Liver (tissue), 9 donors: ENCODE data around the gene ADIG. TPM values are rescaled to one million over a fixed set of nuclear protein-coding genes. Genes with fewer than 3 reads are reported as not detected.

Source experiments
- DNase-seq: peaks from one replicate; pipeline ENCODE4 v3.0.0-alpha.2; 2017; ENCODE audit warnings: low spot score
- H3K27ac ChIP-seq, 2 donors: one replicate each; pipeline ENCODE4 v1.7.0; 2013; ENCODE audit warnings: inconsistent platforms in 2 of 2, low read length in 2 of 2, control low read depth in 1 of 2, low read depth in 1 of 2, mild to moderate bottlenecking in 1 of 2
- H3K27me3 ChIP-seq, 4 donors: one replicate each; pipeline versions ENCODE4 v1.6.1 to v1.7.0; 2013; ENCODE audit warnings: low read length in 3 of 4, inconsistent platforms in 1 of 4, mild to moderate bottlenecking in 1 of 4, moderate library complexity in 1 of 4; ENCODE audit not compliant: control insufficient read depth in 4 of 4, insufficient read depth in 4 of 4
- H3K36me3 ChIP-seq, 4 donors: one replicate each; pipeline versions ENCODE4 v1.6.1 to v1.7.0; 2013; ENCODE audit warnings: low read length in 3 of 4, mild to moderate bottlenecking in 3 of 4, low read depth in 1 of 4, moderate library complexity in 1 of 4; ENCODE audit not compliant: control insufficient read depth in 4 of 4, insufficient read depth in 3 of 4
- H3K4me1 ChIP-seq, 4 donors: one replicate each; pipeline versions ENCODE4 v1.6.1 to v1.7.0; 2013; ENCODE audit warnings: low read length in 3 of 4, mild to moderate bottlenecking in 3 of 4, moderate library complexity in 1 of 4; ENCODE audit not compliant: control insufficient read depth in 4 of 4, insufficient read depth in 4 of 4
- H3K4me3 ChIP-seq, 3 donors: one replicate each; pipeline versions ENCODE4 v1.6.1 to v1.7.0; 2013; ENCODE audit warnings: low read length in 3 of 3, control low read depth in 1 of 3, low read depth in 1 of 3, mild to moderate bottlenecking in 1 of 3
- H3K9ac ChIP-seq, 2 donors: one replicate each; pipeline ENCODE4 v1.7.0; 2013; ENCODE audit warnings: low read length in 2 of 2, mild to moderate bottlenecking in 2 of 2, moderate library complexity in 2 of 2, control low read depth in 1 of 2, low read depth in 1 of 2
- H3K9me3 ChIP-seq, 4 donors: one replicate each; pipeline versions ENCODE4 v1.6.1 to v1.7.0; 2013; ENCODE audit warnings: low read length in 3 of 4; ENCODE audit not compliant: control insufficient read depth in 4 of 4
- EGR1 ChIP-seq, 2 donors: IDR thresholded peaks; 2 replicates each; pipeline ENCODE4 v1.6.1; 2016 to 2018; ENCODE audit warnings: antibody characterized with exemption in 2 of 2, low read depth in 2 of 2
- FOXA1 ChIP-seq: IDR thresholded peaks from 2 replicates; pipeline ENCODE4 v1.6.1; 2016; ENCODE audit warnings: antibody characterized with exemption
- FOXA2 ChIP-seq: IDR thresholded peaks from 2 replicates; pipeline ENCODE4 v1.6.1; 2016; ENCODE audit warnings: antibody characterized with exemption
- GABPA ChIP-seq, 2 donors: IDR thresholded peaks in 1 of 2; conservative IDR thresholded peaks in 1 of 2; 2 replicates each; pipeline ENCODE4 v1.6.1; 2016; ENCODE audit warnings: antibody characterized with exemption in 2 of 2, mild to moderate bottlenecking in 1 of 2, moderate library complexity in 1 of 2
- HNF4A ChIP-seq, 2 donors: conservative IDR thresholded peaks; 2 replicates each; pipeline ENCODE4 v1.6.1; 2016; ENCODE audit warnings: antibody characterized with exemption in 2 of 2, mild to moderate bottlenecking in 2 of 2
- HNF4G ChIP-seq: IDR thresholded peaks from 2 replicates; pipeline ENCODE4 v1.6.1; 2016; ENCODE audit warnings: antibody characterized with exemption
- JUND ChIP-seq, 2 donors: IDR thresholded peaks; 2 replicates each; pipeline ENCODE4 v1.6.1; 2016; ENCODE audit warnings: antibody characterized with exemption in 2 of 2
- NR2F2 ChIP-seq: IDR thresholded peaks from 2 replicates; pipeline ENCODE4 v1.6.1; 2016; ENCODE audit warnings: antibody characterized with exemption
- RAD21 ChIP-seq, 2 donors: IDR thresholded peaks; 2 replicates each; pipeline ENCODE4 v1.6.1; 2016; ENCODE audit warnings: antibody characterized with exemption in 2 of 2, mild to moderate bottlenecking in 2 of 2
- RXRA ChIP-seq, 2 donors: IDR thresholded peaks; 2 replicates each; pipeline ENCODE4 v1.6.1; 2017 to 2018; ENCODE audit warnings: antibody characterized with exemption in 2 of 2, mild to moderate bottlenecking in 1 of 2
- SP1 ChIP-seq: IDR thresholded peaks from 2 replicates; pipeline ENCODE4 v1.6.1; 2018; ENCODE audit warnings: antibody characterized with exemption, mild to moderate bottlenecking
- TAF1 ChIP-seq: conservative IDR thresholded peaks from 2 replicates; pipeline ENCODE4 v1.6.1; 2016; ENCODE audit warnings: antibody characterized with exemption, mild to moderate bottlenecking
- YY1 ChIP-seq: IDR thresholded peaks from 2 replicates; pipeline ENCODE4 v1.6.1; 2016; ENCODE audit warnings: antibody characterized with exemption, mild to moderate bottlenecking
- WGBS: extraction: QIAGEN DNeasy Blood & Tissue Kit; methylation state at CpG from one replicate; pipeline ENCODE4 v1.1.7; 2013; 5-methylcytosine and 5-hydroxymethylcytosine counted together
- polyA plus RNA-seq, 2 donors: library from polyadenylated mRNA; stranded (reverse) in 1 of 2; unstranded in 1 of 2; fragments of 200-250 nt in 1 of 2; fragments of >200 nt in 1 of 2; fragmentation: Nextera tagmentation in 1 of 2; extraction: Ambion mirVana in 1 of 2; gene quantifications; one replicate each; pipeline versions ENCODE4 v1.2.1 to v1.2.3, GENCODE V29; 2013 to 2015
- total RNA-seq, 2 donors: library from RNA; depleted of rRNA; stranded (reverse); fragments of >200 nt; gene quantifications; one replicate each; pipeline ENCODE4 v1.2.3, GENCODE V29; 2014
- TF ChIP-seq, protein P1 (sequence below): IDR thresholded peaks from 2 replicates; pipeline ENCODE4 v1.6.1; 2016; ENCODE audit warnings: antibody characterized with exemption
- TF ChIP-seq, protein P2 (sequence below): IDR thresholded peaks from 2 replicates; pipeline ENCODE4 v1.6.1; 2016; ENCODE audit warnings: antibody characterized with exemption
- TF ChIP-seq, protein P3 (sequence below): fragments of 150-350 bp; IDR thresholded peaks from 2 replicates; pipeline ENCODE4 v1.5.1; 2017; ENCODE audit warnings: improper control_type of control experiment, low read depth, low read length; ENCODE audit not compliant: missing input control
- TF ChIP-seq, protein P4 (sequence below): IDR thresholded peaks from 2 replicates; pipeline ENCODE4 v1.6.1; 2016; ENCODE audit warnings: antibody characterized with exemption, mild to moderate bottlenecking
- donor health status: healthy.
- donor health status: healthy.
- donor health status: healthy.
- donor health status: healthy.
- donor health status: healthy.

ADIG gene
- total and polyA plus RNA-seq, 4 donors = not detected

DNA sequence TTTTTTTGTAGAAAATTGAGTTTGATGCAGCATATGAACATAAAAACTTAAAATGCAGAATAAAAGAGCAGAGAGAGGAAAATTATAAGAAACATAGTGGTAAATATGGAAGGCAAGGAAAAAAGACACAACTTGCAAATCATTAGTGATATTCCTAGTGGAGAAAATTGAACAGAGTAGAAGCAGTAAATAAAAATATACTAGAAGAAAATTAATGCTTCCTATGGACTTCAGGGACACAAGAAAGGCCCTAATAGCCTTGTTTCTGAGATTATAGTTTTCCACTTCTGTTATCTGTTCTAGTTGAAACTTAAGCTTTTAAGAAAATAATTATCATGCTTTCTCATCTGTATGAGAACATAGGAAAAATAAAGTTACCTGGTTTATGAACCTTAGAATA, 25.6 kb upstream of the ADIG start:
- DNase-seq = no peak
- TF ChIP-seq HNF4A (conservative IDR thresholded peaks at IDR 0.05) = no peak
- TF ChIP-seq, protein P1, sequence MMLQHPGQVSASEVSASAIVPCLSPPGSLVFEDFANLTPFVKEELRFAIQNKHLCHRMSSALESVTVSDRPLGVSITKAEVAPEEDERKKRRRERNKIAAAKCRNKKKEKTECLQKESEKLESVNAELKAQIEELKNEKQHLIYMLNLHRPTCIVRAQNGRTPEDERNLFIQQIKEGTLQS = no peak
- no peak for TF ChIP-seq RAD21 (IDR thresholded peaks at IDR 0.05)
- no peak for TF ChIP-seq HNF4G
- no peak for TF ChIP-seq FOXA1
- no peak for TF ChIP-seq TAF1
- TF ChIP-seq NR2F2 = no peak
- no peak for TF ChIP-seq EGR1 (IDR thresholded peaks at IDR 0.05; ENCODE audit: low read depth in 2 of 2)
- H3K9me3 ChIP-seq = no peaks in the 10 kb centered on the region
- H3K9ac ChIP-seq = no peak overlapping the region
- H3K4me1 ChIP-seq = no peaks in the 10 kb centered on the region
- H3K36me3 ChIP-seq = peaks cover 14 to 74% (median 58%) of the 10 kb centered on the region in 4 donors
- H3K27ac ChIP-seq = no peak overlapping the region
- no peaks in the 10 kb centered on the region for H3K27me3 ChIP-seq
- no peak overlapping the region for H3K4me3 ChIP-seq

DNA sequence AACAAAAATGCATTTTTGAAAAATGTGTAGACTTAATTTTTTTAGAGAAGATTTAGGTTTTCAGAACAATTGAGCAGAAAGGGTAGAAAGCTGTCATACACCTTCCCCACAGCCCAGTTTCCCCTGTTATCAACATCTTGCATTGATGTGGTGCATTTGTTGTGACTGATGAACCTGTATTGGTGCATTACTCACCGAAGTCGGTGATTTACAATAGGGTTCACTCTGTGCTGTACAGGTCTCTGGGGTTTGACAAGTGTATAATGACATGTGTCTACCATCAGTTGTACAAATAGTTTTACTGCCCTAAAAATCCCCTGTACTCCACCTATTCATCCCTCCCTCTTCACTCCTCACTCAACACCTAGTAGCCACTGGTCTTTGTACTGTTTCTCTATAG, 23.8 kb upstream of the ADIG start:
- TF ChIP-seq, protein P2, sequence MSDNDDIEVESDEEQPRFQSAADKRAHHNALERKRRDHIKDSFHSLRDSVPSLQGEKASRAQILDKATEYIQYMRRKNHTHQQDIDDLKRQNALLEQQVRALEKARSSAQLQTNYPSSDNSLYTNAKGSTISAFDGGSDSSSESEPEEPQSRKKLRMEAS = no peak
- TF ChIP-seq HNF4G (no peak), FOXA2 (no peak), RAD21 (IDR thresholded peaks at IDR 0.05) (no peak), HNF4A (conservative IDR thresholded peaks at IDR 0.05) (no peak), JUND (IDR thresholded peaks at IDR 0.05) (no peak), NR2F2 (no peak), FOXA1 (no peak), GABPA (IDR thresholded peaks at IDR 0.05 in 1 of 2, conservative IDR thresholded peaks at IDR 0.05 in 1 of 2) (no peak), YY1 (no peak), SP1 (no peak), RXRA (IDR thresholded peaks at IDR 0.05) (no peak), TAF1 (no peak)
- TF ChIP-seq, protein P3, sequence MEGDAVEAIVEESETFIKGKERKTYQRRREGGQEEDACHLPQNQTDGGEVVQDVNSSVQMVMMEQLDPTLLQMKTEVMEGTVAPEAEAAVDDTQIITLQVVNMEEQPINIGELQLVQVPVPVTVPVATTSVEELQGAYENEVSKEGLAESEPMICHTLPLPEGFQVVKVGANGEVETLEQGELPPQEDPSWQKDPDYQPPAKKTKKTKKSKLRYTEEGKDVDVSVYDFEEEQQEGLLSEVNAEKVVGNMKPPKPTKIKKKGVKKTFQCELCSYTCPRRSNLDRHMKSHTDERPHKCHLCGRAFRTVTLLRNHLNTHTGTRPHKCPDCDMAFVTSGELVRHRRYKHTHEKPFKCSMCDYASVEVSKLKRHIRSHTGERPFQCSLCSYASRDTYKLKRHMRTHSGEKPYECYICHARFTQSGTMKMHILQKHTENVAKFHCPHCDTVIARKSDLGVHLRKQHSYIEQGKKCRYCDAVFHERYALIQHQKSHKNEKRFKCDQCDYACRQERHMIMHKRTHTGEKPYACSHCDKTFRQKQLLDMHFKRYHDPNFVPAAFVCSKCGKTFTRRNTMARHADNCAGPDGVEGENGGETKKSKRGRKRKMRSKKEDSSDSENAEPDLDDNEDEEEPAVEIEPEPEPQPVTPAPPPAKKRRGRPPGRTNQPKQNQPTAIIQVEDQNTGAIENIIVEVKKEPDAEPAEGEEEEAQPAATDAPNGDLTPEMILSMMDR = no peak
- TF ChIP-seq, protein P1 = no peak
- TF ChIP-seq, protein P4, sequence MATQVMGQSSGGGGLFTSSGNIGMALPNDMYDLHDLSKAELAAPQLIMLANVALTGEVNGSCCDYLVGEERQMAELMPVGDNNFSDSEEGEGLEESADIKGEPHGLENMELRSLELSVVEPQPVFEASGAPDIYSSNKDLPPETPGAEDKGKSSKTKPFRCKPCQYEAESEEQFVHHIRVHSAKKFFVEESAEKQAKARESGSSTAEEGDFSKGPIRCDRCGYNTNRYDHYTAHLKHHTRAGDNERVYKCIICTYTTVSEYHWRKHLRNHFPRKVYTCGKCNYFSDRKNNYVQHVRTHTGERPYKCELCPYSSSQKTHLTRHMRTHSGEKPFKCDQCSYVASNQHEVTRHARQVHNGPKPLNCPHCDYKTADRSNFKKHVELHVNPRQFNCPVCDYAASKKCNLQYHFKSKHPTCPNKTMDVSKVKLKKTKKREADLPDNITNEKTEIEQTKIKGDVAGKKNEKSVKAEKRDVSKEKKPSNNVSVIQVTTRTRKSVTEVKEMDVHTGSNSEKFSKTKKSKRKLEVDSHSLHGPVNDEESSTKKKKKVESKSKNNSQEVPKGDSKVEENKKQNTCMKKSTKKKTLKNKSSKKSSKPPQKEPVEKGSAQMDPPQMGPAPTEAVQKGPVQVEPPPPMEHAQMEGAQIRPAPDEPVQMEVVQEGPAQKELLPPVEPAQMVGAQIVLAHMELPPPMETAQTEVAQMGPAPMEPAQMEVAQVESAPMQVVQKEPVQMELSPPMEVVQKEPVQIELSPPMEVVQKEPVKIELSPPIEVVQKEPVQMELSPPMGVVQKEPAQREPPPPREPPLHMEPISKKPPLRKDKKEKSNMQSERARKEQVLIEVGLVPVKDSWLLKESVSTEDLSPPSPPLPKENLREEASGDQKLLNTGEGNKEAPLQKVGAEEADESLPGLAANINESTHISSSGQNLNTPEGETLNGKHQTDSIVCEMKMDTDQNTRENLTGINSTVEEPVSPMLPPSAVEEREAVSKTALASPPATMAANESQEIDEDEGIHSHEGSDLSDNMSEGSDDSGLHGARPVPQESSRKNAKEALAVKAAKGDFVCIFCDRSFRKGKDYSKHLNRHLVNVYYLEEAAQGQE = no peak
- DNase-seq = no peak
- Histone ChIP-seq H3K4me3 (no peak overlapping the region), H3K9ac (no peak overlapping the region), H3K27ac (no peak overlapping the region), H3K27me3 (no peaks in the 10 kb centered on the region), H3K36me3 (peaks cover 14 to 60% (median 45%) of the 10 kb centered on the region in 4 donors), H3K9me3 (no peaks in the 10 kb centered on the region), H3K4me1 (no peaks in the 10 kb centered on the region)
- 98% methylated on average over 2 of the region's 2 CpGs for WGBS
